NCI-H1048 (cell line): ENCODE data around the gene ATF6.
"Not testable (repeated sequence)": the region's sequence is repeated elsewhere in the genome, so short reads cannot be mapped to it uniquely, and the experiment has no call there.

Source experiments
- DNase-seq: peaks from one replicate; lab custom pipeline; 2025; lab: John Stamatoyannopoulos, UW

Gene ATF6

DNA sequence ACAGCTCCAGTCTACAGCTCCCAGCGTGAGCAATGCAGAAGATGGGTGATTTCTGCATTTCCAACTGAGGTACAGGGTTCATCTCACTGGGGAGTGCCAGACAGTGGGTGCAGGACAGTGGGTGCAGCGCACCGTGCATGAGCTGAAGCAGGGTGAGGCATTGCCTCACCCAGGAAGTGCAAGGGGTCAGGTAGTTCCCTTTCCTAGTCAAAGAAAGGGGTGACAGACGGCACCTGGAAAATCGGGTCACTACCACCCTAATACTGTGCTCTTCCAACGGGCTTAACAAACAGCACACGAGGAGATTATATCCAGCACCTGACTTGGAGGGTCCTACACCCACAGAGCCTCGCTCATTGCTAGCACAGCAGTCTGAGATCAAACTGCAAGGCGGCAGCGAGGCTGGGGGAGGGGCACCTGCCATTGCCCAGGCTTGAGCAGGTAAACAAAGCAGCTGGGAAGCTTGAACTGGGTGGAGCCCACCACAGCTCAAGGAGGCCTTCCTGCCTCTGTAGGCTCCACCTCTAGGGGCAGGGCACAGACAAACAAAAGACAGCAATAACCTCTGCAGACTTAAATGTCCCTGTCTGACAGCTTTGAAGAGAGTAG is 66.3 kb downstream of the ATF6 start:
- not testable (repeated sequence) for DNase-seq

DNA sequence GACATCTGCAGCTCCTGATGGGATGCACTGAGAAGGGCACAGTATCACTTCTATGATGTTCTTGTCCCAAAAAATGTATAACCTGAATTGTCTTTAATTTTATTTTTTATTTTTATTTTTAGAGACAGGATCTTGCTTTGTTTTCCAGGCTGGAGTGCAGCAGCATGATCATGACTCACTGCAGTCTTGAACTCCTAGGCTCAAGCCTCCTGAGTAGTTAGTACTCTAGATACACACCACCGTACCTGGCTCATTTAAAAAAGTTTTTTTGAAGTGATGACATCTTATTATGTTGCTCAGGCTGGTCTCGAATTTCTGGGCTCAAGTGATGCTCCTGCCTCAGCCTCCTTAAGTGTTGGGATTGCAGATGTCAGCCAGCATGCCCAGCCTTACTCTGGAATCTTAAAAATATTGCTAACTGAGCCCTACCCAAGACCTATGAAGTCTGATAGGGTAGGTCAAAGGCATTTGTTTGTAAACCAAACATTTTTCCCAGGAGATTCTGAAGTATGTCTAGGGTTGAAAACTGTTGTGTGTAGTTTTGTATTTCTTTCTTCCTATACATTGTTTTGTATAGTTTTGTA is 68.9 kb downstream of the ATF6 start:
- DNase-seq, result no peak

- no peak for DNase-seq
Observed at GRCh38 chr1:161836018-161836417, 69.9 kb downstream of the ATF6 start.

GRCh38 chr1:161838362-161838761 is 72.2 kb downstream of the ATF6 start:
- DNase-seq, result no peak

DNA sequence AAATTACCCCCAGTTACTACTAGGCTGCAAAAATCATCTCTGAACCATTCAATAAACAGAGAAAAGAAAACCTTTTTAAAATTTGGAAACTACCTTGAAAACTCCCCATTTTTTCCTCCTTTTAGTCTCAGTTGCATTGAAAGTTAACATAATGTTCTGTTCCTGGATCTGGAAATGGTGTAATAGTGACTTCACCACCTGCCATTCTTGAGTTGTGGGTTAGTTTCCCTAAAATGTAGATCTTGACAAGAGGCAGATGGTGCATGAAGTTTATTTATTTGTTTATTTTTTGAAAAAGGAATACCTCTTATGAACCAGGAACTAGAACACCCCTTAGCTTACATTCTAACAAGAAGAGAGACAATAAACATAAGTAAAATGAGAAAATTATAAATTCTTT is 72.8 kb downstream of the ATF6 start:
- no peak for DNase-seq

GRCh38 chr1:161839591-161839990 is 73.5 kb downstream of the ATF6 start:
- no peak for DNase-seq

- no peak for DNase-seq
Observed at GRCh38 chr1:161840363-161840762, 74.2 kb downstream of the ATF6 start.

DNA sequence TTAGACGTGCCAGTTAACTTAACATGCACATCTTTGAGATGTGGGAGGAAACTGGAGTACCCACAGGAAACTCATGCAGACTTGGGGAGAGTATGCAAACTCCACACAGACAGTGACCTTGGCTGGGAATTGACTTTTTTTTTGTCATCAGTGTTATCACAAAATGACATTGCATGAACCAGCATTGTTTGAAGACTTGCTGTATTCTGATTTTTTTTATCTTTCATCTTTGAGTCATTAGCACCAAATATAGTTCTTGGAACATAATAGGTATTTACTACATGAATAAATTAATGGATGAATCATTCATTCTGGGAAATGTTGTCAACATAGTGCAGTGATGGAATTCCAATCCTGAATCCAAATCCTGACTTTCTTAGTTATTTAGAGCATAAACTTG is 77.0 kb downstream of the ATF6 start:
- no peak for DNase-seq

- no peak for DNase-seq
Observed at GRCh38 chr1:161844696-161845095, 78.6 kb downstream of the ATF6 start.

- DNase-seq, result no peak
Observed at GRCh38 chr1:161848676-161849075, 82.6 kb downstream of the ATF6 start.

GRCh38 chr1:161849518-161849917 is 83.4 kb downstream of the ATF6 start:
- DNase-seq, result no peak

GRCh38 chr1:161855260-161855659 is 89.1 kb downstream of the ATF6 start:
- no peak for DNase-seq

- no peak for DNase-seq
Observed at GRCh38 chr1:161858271-161858670, 92.2 kb downstream of the ATF6 start.

DNA sequence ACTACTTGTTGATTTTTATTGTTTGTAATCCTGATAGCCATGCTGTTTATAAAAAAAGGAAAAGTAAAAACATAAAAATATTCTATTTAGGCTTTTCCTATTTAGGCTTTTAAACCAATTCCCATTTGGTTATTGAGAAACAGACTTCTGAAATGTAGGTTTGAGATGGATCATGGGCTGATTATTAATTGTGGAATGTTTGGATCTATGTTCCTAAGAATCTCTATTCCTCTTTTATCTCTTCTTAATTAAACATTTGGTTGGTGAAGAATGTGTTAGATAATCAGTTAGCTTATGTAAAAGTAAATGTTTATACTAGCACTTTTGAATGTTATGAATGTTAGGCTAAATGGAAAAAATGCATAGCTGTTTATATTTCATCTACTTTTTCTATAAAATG is 97.4 kb downstream of the ATF6 start:
- no peak for DNase-seq

DNA sequence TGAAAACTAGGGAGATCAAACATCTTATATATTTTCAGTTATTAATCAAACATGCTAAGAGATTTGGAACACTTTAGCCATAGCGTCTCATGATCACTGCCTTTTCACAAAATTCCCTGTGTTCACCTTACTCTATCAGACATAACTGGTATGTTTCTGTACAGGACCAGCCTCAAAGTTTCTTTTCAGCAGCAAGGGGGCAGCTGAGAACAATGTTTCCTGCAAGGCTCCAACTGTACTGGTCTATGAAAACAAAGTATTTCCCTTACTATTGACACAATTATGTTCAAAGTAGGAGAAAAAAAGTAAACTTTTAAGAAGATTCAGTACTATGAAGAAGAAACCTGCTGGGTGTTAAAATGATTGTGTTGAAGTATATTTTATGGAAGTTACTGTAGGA is 98.5 kb downstream of the ATF6 start:
- DNase-seq, result no peak

- DNase-seq, result no peak
Observed at GRCh38 chr1:161866241-161866640, 100.1 kb downstream of the ATF6 start.

DNA sequence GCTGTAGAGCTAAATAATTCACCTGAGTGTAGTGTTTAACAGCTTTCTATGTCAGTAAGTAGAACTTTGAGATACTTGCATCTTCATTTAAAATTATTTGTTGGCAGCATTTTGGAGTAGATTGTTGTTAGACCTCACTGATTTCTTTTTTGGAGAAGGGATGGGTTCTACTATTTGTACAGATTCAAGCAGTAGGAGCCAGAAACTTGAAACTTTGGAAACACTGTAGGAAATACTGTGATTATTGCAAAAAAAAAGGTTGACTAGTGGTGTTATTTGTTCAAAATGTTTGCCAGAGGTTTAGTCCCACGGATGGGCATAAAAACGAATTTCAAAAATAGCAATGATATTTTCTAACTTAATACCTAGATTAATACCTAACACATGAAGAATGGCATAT is 102.7 kb downstream of the ATF6 start:
- DNase-seq, result no peak

DNA sequence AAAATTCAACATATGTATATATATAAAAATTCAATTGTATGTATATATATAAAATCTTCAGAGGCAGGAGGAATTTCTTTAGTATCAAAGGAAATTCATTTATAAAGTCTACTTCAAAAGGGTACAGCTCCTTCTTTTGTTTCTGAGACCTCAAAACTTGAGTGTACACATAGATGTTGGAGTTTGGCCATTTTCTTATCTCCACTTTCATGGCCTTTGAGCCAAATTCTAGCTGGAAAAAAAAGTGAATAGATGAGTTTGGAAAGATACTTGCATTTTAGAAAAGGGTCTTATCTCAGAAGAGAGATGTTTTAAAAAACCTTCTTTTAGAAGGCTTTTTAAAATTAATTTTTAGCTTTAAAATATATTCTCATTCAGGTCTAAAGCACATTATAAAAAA is 103.2 kb downstream of the ATF6 start:
- no peak for DNase-seq

DNA sequence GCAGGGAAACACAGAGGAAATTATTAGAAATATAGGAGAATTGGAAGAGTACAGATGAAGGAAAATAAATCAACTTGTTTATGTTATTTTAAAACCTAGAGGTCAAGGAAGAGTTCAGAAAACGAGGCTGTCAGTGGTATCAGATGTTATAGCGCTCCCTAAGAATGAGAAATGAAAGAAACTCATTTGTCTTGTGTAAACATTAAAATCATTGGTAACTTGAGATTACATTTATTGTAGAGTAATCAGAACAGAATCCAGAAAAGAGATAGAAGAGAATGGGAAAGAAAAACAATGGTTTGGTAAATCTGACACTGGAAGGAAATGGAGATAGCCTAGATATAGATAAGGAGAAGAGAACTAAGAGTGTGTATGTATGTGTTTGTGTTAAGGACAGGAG is 106.4 kb downstream of the ATF6 start:
- DNase-seq, result no peak

DNA sequence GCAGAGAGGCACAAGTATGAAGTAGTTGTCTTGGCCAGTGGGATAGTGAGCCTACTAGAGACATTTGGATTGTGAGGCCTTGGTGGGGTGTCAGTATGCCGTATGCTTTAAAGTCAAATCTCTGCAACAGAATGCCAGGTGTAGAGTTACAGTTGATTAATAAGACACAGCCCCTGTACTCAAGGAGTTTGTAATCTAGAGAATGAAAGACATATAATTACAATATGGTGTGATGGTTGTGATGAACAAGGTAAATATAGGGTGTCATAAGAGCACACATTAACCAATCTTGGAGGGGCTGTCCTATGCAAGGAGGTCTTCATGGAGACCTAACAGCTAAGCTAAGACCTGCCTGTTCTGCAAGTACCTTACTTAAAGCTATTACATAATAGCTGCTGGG is 113.1 kb downstream of the ATF6 start:
- no peak for DNase-seq

DNA sequence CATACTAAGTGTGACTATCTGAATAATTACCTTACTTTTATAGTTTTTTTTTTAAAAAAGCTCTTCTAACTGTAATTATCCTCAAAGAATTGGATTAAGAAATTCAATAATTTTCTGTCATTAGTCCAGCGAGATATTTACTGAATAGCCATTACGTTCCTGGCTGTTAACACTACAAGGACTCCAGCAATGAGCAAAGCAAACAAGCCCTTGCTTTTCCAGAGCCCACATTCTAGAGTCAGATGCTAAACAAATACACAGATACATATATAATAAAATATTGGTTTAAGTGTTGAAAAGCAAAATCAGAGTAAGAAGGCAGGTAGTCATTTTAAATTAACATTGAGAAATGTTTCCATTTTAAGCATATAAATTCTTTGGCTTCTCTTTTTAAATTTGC is 118.4 kb downstream of the ATF6 start:
- no peak for DNase-seq

- DNase-seq, result no peak
Observed at GRCh38 chr1:161885003-161885402, 118.9 kb downstream of the ATF6 start.

GRCh38 chr1:161885759-161886158 is 119.6 kb downstream of the ATF6 start:
- DNase-seq, result no peak

DNA sequence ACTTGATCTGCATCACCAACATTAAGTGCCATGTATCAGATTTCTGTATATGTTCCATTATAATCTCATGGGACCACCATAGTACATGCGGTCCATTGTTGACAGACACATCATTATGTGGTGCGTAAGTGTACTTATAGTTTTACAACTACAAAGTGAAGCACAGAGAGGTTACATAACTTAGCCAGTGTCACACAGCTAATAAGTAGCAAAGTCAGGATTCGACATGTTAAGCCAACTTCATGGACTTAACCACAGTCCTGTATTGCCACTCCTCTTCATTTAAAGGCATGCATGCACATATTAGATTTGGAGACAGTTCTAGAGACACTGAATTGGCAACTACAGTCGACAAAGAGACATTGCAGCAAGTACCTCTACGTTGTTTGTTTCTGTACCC is 120.5 kb downstream of the ATF6 start:
- no peak for DNase-seq
